Hypothalamus (tissue), 51 donors: ENCODE data around the gene METTL27.
"Not testable (repeated sequence)": the region's sequence is repeated elsewhere in the genome, so short reads cannot be mapped to it uniquely, and the experiment has no call there.

Source experiments
- DNase-seq, 51 donors: peaks; one replicate each; lab custom pipeline; 2025; lab: John Stamatoyannopoulos, UW

METTL27 gene

GRCh38 chr7:73823257-73823656, 19.1 kb downstream of the METTL27 start:
- DNase-seq = no peak

GRCh38 chr7:73822319-73823173, 19.8 kb downstream of the METTL27 start:
- no peak for DNase-seq

- not testable (repeated sequence) for DNase-seq
Observed at GRCh38 chr7:73821597-73822285, 20.6 kb downstream of the METTL27 start.

- DNase-seq = no peak
Observed at GRCh38 chr7:73820013-73820412, 22.3 kb downstream of the METTL27 start.

- DNase-seq = no peak
Observed at GRCh38 chr7:73817121-73817520, 25.2 kb downstream of the METTL27 start.

- no peak for DNase-seq
Observed at GRCh38 chr7:73815436-73815835, 26.9 kb downstream of the METTL27 start.

- no peak for DNase-seq
Observed at GRCh38 chr7:73812996-73813395, 29.3 kb downstream of the METTL27 start.

GRCh38 chr7:73811760-73812168, 30.6 kb downstream of the METTL27 start:
- DNase-seq = peak in 12 of 51 donors; percentile 10 to 38 (median 18)

- no peak for DNase-seq
Observed at GRCh38 chr7:73810998-73811360, 31.3 kb downstream of the METTL27 start.

GRCh38 chr7:73809467-73809951, 32.8 kb downstream of the METTL27 start:
- DNase-seq = no peak

- DNase-seq = no peak
Observed at GRCh38 chr7:73802459-73802858, 39.9 kb downstream of the METTL27 start.

- no peak for DNase-seq
Observed at GRCh38 chr7:73801577-73801976, 40.7 kb downstream of the METTL27 start.

- no peak for DNase-seq
Observed at GRCh38 chr7:73799282-73800141, 42.8 kb downstream of the METTL27 start.

- not testable (repeated sequence) for DNase-seq
Observed at GRCh38 chr7:73797176-73797575, 45.1 kb downstream of the METTL27 start.

- not testable (repeated sequence) for DNase-seq
Observed at GRCh38 chr7:73796656-73797055, 45.7 kb downstream of the METTL27 start.

GRCh38 chr7:73795188-73795587, 47.1 kb downstream of the METTL27 start:
- not testable (repeated sequence) for DNase-seq

- DNase-seq = not testable (repeated sequence)
Observed at GRCh38 chr7:73791170-73791690, 51.1 kb downstream of the METTL27 start.

GRCh38 chr7:73789051-73789450, 53.3 kb downstream of the METTL27 start:
- no peak for DNase-seq

- DNase-seq = not testable (repeated sequence)
Observed at GRCh38 chr7:73787786-73788048, 54.6 kb downstream of the METTL27 start.

GRCh38 chr7:73786588-73786987, 55.7 kb downstream of the METTL27 start:
- DNase-seq = no peak
